GM23338 (cell line): ENCODE measurements around the gene TFDP3. TPM values are rescaled to one million over a fixed set of nuclear protein-coding genes. Genes with fewer than 3 reads are reported as not detected.

Experiments used
- ATAC-seq: fragments of 200-7000 bp; cut with Tn5 transposase; 3 replicates; pipeline ENCODE4 v1.9.1; 2020
- DNase-seq: peaks from one replicate; pipeline ENCODE4 v3.0.0-alpha.2; 2015; ENCODE audit warnings: low spot score
- H2AFZ ChIP-seq: fragments of 200-600 bp; sonication (generic); 2 replicates; pipeline ENCODE4 v1.8.0; 2016; ENCODE audit warnings: antibody characterized with exemption, mild to moderate bottlenecking, moderate library complexity
- H3F3A ChIP-seq: fragments of 200-600 bp; sonication (generic); replicated peaks from 2 replicates; pipeline ENCODE4 v1.8.0; 2017; ENCODE audit warnings: antibody characterized with exemption, mixed run types, low read depth
- H3K27ac ChIP-seq: fragments of 200-600 bp; sonication (generic); 2 replicates; pipeline ENCODE4 v1.6.1; 2016; ENCODE audit warnings: low read depth
- H3K27me3 ChIP-seq: fragments of 200-600 bp; sonication (generic); 2 replicates; pipeline ENCODE4 v1.8.0; 2016; ENCODE audit warnings: mild to moderate bottlenecking, mixed run types, moderate library complexity; ENCODE audit not compliant: insufficient read depth
- H3K36me3 ChIP-seq: fragments of 200-600 bp; sonication (generic); 2 replicates; pipeline ENCODE4 v1.8.0; 2016; ENCODE audit warnings: mild to moderate bottlenecking; ENCODE audit not compliant: insufficient read depth
- H3K4me1 ChIP-seq: fragments of 200-600 bp; sonication (generic); 2 replicates; pipeline ENCODE4 v1.8.0; 2016; ENCODE audit warnings: mild to moderate bottlenecking, moderate library complexity; ENCODE audit not compliant: insufficient read depth
- H3K4me2 ChIP-seq: fragments of 200-600 bp; sonication (generic); 2 replicates; pipeline ENCODE4 v1.7.1; 2017; ENCODE audit warnings: mixed run types
- H3K4me3 ChIP-seq: fragments of 200-600 bp; sonication (generic); 2 replicates; pipeline ENCODE4 v1.6.1; 2016; ENCODE audit warnings: mixed run types
- H3K79me2 ChIP-seq: fragments of 200-600 bp; sonication (generic); replicated peaks from 2 replicates; pipeline ENCODE4 v1.8.0; 2017; ENCODE audit warnings: mild to moderate bottlenecking; ENCODE audit not compliant: insufficient read depth
- H3K9me2 ChIP-seq: fragments of 200-600 bp; sonication (generic); 2 replicates; pipeline ENCODE4 v1.8.0; 2017; ENCODE audit not compliant: insufficient read depth
- H4K20me1 ChIP-seq: fragments of 200-600 bp; sonication (generic); replicated peaks from 2 replicates; pipeline ENCODE4 v1.8.0; 2017; ENCODE audit warnings: mild to moderate bottlenecking; ENCODE audit not compliant: insufficient read depth
- H3K27ac Mint-ChIP-seq: 2 replicates; pipeline ENCODE4 v1.8.0; 2020; ENCODE audit warnings: inconsistent platforms, mild to moderate bottlenecking, moderate library complexity, mixed read lengths
- H3K27me3 Mint-ChIP-seq: 3 replicates; pipeline ENCODE4 v1.8.0; 2022; ENCODE audit warnings: low read depth, mild to moderate bottlenecking, moderate library complexity, mixed read lengths, inconsistent platforms; ENCODE audit not compliant: insufficient read depth, poor library complexity
- H3K36me3 Mint-ChIP-seq: 3 replicates; pipeline ENCODE4 v1.8.0; 2021; ENCODE audit warnings: low read depth, mild to moderate bottlenecking, inconsistent platforms, moderate library complexity, mixed read lengths
- H3K4me1 Mint-ChIP-seq: 3 replicates; pipeline ENCODE4 v1.8.0; 2020; ENCODE audit warnings: mild to moderate bottlenecking, inconsistent platforms, mixed read lengths
- H3K4me3 Mint-ChIP-seq: 3 replicates; pipeline ENCODE4 v1.8.0; 2021; ENCODE audit warnings: moderate library complexity, mild to moderate bottlenecking, inconsistent platforms, mixed read lengths
- H3K9me3 Mint-ChIP-seq: 3 replicates; pipeline ENCODE4 v1.8.0; 2020; ENCODE audit warnings: moderate library complexity, mild to moderate bottlenecking, inconsistent platforms, mixed read lengths
- CREB1 ChIP-seq: fragments of 250-450 bp; sonication (Bioruptor Pico); IDR thresholded peaks from 2 replicates; pipeline ENCODE4 v1.5.0; 2020; ENCODE audit warnings: low read depth, mild to moderate bottlenecking, moderate library complexity
- EZH2phosphoT487 ChIP-seq: fragments of 200-600 bp; sonication (generic); IDR thresholded peaks from one replicate; pipeline ENCODE4 v1.8.1; 2018; ENCODE audit warnings: antibody characterized with exemption; ENCODE audit not compliant: unreplicated experiment
- JUNB ChIP-seq: IDR thresholded peaks from one replicate; pipeline ENCODE4 v1.6.1; 2016; ENCODE audit warnings: antibody characterized with exemption; ENCODE audit not compliant: unreplicated experiment
- NANOG ChIP-seq: IDR thresholded peaks from 2 replicates; pipeline ENCODE4 v1.6.1; 2016; ENCODE audit warnings: antibody characterized with exemption, borderline replicate concordance
- POLR2AphosphoS5 ChIP-seq: IDR thresholded peaks from 2 replicates; pipeline ENCODE4 v1.6.1; 2016; ENCODE audit warnings: antibody characterized with exemption, low read depth
- STAT1 ChIP-seq: IDR thresholded peaks from one replicate; pipeline ENCODE4 v1.6.1; 2016; ENCODE audit warnings: antibody characterized with exemption; ENCODE audit not compliant: unreplicated experiment
- ZNF114 ChIP-seq: fragments of 250-450 bp; sonication (Bioruptor Pico); IDR thresholded peaks from 2 replicates; pipeline ENCODE4 v1.5.0; 2020; ENCODE audit warnings: mild to moderate bottlenecking, moderate library complexity
- ZNF462 ChIP-seq: fragments of 250-450 bp; sonication (Bioruptor Pico); IDR thresholded peaks from 2 replicates; pipeline ENCODE4 v1.5.0; 2020; ENCODE audit warnings: mild to moderate bottlenecking, moderate library complexity
- polyA plus RNA-seq: library from polyadenylated mRNA; unstranded; fragments of >200 nt; fragmentation: Nextera tagmentation; extraction: Ambion mirVana; gene quantifications from 2 replicates; pipeline ENCODE4 v1.2.1, GENCODE V29; 2016
- total RNA-seq: library from RNA; depleted of rRNA; stranded (reverse); fragments of >200 nt; shearing (Covaris generic); gene quantifications from 2 replicates; pipeline ENCODE4 v1.2.3, GENCODE V29; 2014
- TF ChIP-seq, protein P1 (sequence below): IDR thresholded peaks from one replicate; pipeline ENCODE4 v1.6.1; 2018; ENCODE audit warnings: antibody characterized with exemption; ENCODE audit not compliant: unreplicated experiment
- TF ChIP-seq, protein P2 (sequence below): IDR thresholded peaks from 2 replicates; pipeline ENCODE4 v1.6.1; 2016; ENCODE audit warnings: antibody characterized with exemption

The TFDP3 gene
- total and polyA plus RNA-seq, 2 experiments from 2014 or later: not detected

- TF ChIP-seq POLR2AphosphoS5 (no peak), EZH2phosphoT487 (no peak), ZNF114 (CRISPR knock-in tag) (no peak), NANOG (no peak), STAT1 (no peak)
- TF ChIP-seq, protein P1, sequence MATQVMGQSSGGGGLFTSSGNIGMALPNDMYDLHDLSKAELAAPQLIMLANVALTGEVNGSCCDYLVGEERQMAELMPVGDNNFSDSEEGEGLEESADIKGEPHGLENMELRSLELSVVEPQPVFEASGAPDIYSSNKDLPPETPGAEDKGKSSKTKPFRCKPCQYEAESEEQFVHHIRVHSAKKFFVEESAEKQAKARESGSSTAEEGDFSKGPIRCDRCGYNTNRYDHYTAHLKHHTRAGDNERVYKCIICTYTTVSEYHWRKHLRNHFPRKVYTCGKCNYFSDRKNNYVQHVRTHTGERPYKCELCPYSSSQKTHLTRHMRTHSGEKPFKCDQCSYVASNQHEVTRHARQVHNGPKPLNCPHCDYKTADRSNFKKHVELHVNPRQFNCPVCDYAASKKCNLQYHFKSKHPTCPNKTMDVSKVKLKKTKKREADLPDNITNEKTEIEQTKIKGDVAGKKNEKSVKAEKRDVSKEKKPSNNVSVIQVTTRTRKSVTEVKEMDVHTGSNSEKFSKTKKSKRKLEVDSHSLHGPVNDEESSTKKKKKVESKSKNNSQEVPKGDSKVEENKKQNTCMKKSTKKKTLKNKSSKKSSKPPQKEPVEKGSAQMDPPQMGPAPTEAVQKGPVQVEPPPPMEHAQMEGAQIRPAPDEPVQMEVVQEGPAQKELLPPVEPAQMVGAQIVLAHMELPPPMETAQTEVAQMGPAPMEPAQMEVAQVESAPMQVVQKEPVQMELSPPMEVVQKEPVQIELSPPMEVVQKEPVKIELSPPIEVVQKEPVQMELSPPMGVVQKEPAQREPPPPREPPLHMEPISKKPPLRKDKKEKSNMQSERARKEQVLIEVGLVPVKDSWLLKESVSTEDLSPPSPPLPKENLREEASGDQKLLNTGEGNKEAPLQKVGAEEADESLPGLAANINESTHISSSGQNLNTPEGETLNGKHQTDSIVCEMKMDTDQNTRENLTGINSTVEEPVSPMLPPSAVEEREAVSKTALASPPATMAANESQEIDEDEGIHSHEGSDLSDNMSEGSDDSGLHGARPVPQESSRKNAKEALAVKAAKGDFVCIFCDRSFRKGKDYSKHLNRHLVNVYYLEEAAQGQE: no peak
Observed at GRCh38 chrX:133248177-133248576, 30.0 kb upstream of the TFDP3 start (continued).

- no peaks in the 10 kb centered on the region for H3K27me3 Mint-ChIP-seq
- H3K9me3 Mint-ChIP-seq: peaks cover 28% of the 10 kb centered on the region
- no peaks in the 10 kb centered on the region for H3F3A ChIP-seq
- DNase-seq (no peak), ATAC-seq (no peak)
- H3K27ac ChIP-seq: no peak overlapping the region
- H3K4me3 Mint-ChIP-seq: no peak overlapping the region
- H3K4me1 ChIP-seq: peaks cover 25% of the 10 kb centered on the region
- no peak overlapping the region for H3K4me3 ChIP-seq
- no peak overlapping the region for H3K27ac Mint-ChIP-seq
- no peak overlapping the region for H3K4me2 ChIP-seq
- no peaks in the 10 kb centered on the region for H3K27me3 ChIP-seq
- no peaks in the 10 kb centered on the region for H3K79me2 ChIP-seq
- peaks cover 19% of the 10 kb centered on the region; the same call in 2 of the 3 replicates for H3K36me3 Mint-ChIP-seq
- H2AFZ ChIP-seq: no peak overlapping the region
- H3K36me3 ChIP-seq: no peaks in the 10 kb centered on the region
- no peaks in the 10 kb centered on the region for H4K20me1 ChIP-seq
- H3K4me1 Mint-ChIP-seq: peaks cover 33% of the 10 kb centered on the region
- H3K9me2 ChIP-seq: no peaks in the 10 kb centered on the region
- no peak for TF ChIP-seq ZNF114 (CRISPR knock-in tag)
- no peak for TF ChIP-seq JUNB
- TF ChIP-seq, protein P1: no peak
- TF ChIP-seq, protein P2, sequence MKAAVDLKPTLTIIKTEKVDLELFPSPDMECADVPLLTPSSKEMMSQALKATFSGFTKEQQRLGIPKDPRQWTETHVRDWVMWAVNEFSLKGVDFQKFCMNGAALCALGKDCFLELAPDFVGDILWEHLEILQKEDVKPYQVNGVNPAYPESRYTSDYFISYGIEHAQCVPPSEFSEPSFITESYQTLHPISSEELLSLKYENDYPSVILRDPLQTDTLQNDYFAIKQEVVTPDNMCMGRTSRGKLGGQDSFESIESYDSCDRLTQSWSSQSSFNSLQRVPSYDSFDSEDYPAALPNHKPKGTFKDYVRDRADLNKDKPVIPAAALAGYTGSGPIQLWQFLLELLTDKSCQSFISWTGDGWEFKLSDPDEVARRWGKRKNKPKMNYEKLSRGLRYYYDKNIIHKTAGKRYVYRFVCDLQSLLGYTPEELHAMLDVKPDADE: no peak
- TF ChIP-seq STAT1: no peak
- no peak for TF ChIP-seq NANOG
- TF ChIP-seq CREB1 (CRISPR knock-in tag): no peak
- TF ChIP-seq ZNF462: no peak
Observed at GRCh38 chrX:133246921-133247320, 28.8 kb upstream of the TFDP3 start.
